NK-92 (cell line): ENCODE results near the gene THRB.

Experiments
- DNase-seq: peaks from one replicate; lab custom pipeline; 2025; ENCODE audit not compliant: unreplicated experiment; lab: John Stamatoyannopoulos, UW

The THRB gene

DNA sequence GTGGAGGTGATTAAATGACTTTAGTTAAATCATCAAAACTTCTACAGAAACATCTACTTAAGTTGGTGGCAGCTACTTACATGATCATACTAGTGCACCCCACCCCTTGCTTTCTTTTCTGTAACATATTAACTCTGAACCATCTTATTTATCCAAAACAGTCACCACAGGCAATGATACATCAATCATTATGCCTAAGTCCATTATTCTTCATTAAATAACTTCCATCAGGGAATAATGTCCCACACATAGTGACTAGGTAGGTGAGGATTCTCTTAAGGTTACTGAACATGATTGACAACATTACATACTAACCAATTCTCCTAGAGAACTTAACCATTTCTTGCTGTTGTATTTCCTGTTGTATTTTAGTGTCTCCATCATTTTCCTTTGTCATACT lies 339.4 kb downstream of the THRB start:
- no peak for DNase-seq

DNA sequence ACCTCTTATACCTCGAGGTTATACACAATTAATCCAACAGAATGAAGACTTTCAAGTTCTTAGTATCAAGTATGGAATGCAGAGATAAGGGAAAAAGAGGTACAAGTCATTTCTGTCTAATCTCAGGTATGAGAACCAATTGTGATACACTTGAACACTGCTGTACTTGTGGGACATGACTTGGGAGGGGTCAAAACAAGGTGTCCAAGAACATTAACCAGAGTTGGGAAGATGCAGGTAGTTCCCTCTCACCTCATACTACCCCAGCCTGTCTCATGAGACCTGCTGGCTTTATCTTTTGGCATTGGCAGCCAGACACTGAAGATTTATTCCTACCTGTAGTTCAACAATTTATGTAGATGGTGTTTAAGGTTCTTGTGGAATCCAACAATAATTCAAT lies 339.9 kb downstream of the THRB start:
- no peak for DNase-seq

DNA sequence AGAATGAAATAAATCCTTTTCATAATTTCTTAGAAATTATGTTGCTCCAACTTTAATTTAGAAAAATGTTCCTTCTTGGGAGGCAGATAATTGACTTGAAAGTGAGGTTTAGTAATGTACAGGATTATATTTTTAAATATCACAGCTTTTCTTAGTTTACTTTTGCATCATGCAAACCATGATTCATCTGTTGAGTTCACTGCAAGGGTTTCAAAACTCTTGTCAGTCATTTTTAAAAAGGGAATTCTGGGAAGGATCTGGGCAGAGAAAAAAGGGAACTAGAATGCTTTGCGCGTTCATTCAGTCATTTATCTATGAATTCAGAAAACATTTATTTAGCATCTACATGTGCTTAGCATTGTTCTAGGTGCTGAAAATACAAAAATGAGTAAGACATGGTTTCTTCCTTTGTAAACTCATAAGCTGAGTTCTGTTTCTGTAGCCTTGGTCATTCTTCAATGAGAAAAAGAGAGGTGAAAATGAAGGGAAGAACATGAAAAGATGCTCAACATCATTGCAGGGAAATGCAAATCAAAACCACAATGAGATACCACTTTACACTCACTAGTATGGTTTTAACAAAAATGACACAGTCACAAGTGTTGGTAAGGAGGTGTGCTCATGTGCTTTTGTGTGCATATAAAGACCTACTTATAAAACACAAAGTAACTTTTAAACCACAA lies 340.5 kb downstream of the THRB start:
- no peak for DNase-seq

DNA sequence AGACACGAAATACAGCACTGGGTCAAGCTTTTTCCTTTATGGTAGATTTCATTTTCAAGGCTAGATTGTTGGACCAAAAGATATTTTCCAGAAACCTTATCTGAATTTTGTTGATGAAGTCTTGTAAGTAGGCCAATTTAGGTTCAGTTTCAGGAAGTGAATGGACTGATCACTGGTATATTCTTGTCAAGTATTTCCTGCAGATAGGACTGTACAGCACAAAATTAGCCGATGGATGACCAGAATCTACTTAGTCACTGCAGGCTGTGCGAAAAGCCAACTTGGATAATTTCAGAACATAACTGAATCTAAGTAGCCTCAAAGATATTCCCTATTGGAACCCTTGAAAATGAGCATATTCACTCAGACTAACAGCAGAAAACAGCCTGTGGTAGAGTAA lies 343.1 kb downstream of the THRB start:
- no peak for DNase-seq

DNA sequence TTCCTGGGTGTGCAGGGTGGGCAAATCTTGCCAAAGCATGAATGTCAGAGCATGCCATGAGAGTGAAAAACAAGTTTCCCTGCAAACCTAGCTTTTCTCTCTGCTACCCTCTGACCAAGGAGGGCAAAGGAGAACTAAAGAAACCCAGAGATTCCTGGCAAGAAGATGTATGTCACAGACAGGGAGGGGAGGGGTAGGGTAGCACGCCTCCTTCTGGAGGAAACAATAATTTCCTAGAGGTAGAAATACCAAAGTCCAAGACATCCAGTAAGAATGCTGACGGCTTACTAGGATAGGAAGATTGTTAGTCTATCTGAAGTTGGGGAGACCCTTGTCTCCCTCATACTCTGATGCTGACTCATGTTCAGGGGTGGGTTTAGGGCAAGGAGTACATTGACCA lies 345.6 kb downstream of the THRB start:
- DNase-seq = no peak

DNA sequence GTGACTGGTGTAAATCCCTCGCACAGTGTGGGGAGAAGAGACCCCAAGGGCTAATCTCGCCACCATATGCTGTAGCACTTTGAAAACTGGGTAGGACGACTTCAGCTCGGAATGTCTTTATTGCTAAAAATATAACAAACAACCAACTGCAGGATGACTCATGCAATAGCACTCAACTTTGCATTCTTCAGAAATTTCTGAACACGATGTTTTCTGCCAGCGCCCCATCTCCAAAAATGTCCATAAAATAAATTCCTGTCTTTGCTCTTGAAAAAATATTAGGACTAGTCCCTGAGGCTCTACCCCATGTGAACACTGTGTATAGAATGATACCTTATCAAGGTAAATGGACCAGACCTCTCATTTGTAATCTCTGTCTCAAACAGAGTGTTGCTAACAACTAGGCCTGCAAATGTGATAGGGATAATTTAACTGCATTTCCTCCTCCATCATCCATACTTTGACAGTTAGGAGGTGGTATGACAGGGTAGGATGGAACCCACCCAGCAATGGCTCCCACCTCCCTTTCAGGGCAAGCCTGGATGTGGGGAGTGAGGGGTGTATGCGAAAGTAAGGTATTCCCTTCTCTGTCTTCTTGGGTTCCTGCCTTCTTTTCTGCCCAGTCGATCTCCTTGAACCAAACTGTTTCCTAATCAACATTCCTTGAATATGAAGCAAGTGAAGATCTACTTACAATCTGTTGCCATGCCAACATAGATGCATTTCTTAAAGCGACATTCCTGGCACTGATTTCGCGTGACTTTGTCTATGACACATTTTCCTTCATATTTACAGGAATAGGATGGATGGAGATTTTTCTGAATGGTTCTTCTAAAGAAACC lies 348.4 kb downstream of the THRB start:
- DNase-seq = no peak

DNA sequence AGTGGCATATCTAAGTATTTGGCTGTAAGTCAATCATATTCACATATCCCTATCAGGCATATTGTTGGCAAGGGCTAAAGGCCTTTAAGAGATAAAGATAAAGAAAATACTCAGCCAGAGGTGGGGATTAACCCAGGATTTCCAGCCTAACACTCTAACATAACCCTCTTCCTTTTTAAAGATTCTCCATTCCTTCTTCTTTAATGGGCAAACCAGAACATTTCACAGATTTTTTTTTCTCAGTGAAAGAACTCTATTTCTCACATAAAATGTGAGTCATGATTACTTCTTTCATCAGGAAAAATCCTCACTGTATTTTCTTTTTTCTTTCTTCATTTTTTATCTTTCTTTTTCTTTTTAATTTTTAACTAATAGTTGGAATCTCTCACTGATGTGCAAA lies 349.2 kb downstream of the THRB start:
- DNase-seq = no peak

DNA sequence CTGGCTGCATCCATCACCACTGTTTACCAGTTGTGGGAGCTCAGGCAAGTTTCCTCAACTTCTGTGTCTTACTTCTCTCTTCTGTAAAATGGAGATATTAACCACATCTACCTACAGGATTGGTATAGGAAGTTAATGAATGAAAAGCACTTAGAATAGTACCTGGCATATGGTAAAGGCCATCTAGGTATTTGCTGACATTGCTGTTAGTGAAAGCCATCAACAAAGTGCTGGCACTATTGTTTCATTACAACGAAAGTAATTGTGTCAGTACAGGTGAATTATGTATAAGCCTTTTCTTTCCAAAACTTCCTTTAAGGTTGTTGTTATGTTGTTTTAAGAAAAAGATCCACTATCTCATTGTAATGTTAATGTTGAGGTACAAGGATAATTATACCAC lies 352.5 kb downstream of the THRB start:
- no peak for DNase-seq

DNA sequence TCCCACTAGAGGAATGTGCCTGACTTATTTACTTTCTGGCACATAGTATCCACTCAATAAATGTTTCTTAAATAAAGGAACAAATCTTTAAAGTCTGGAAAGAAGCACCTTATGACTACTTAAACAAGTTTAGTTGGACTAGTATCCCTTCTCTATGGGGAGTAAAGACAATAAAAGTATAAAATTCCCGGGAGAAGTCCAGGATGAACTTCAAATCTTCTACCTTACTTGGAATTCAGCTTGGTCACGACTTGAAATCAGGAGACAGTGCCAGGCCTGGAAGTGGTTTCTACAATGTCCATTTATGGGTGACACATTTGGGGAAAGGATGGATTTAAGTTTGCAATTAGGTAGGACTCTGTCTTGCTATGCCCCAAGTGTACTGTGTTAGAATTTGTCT lies 353.1 kb downstream of the THRB start:
- no peak for DNase-seq

DNA sequence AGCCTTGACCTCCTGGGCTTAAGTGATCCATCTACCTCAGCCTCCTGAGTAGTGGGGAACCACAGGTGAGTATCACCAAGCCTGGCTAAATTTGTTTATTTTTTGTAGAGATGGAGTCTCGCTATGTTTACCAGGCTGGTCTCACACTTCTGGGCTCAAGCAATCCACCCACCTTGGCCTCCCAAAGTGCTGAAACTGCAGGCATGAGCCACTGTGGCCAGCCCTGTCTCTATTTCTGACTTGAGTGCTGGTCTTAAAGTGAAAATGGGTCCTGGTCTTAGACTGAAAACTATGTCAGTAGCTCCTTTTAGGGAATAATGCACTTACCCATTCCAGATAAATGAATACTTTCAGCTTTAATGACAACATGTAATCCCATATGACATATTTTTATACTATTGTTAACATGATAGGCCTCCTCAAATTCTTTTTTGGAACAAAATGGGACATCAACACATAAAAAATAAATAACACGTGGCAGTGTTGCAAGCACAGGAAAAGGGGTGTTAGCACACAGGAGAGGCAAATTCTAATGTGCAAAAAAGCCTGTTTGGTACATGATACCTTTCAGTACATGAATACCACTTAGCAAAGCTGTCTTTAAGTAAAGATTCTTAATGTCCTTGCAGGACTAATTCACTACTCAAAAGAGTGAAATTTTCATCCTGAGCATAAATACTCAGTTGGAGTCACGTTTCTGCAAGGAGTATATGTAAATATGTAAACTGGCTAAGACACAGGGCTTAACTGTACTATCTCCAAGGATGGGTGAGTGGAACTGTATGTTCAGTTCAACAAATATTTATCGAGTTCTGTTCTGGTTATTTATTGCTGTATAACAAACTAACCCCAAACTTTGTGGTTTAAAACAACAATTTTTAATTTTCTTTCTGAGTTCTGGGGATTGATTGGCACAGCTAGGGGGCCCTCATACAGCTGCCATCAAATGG lies 354.9 kb downstream of the THRB start:
- DNase-seq = no peak

DNA sequence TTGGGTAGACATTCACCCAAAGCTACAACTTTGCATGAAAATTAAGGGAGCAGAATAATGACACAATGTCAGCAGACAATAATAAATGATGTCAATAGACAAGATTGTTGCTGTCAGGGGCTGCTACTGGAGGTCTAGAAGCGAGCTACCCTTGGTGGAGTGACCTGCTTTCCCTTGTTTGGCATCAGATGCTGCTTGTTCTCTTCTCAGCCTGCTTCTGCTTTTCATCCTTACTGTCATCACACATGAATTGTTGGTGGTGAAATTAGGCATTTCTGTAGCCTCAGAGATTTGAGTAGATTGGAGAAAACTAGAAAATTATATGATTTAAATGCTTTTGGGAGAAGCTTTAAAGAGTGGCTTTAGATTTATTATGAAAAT lies 355.8 kb downstream of the THRB start:
- DNase-seq = no peak

DNA sequence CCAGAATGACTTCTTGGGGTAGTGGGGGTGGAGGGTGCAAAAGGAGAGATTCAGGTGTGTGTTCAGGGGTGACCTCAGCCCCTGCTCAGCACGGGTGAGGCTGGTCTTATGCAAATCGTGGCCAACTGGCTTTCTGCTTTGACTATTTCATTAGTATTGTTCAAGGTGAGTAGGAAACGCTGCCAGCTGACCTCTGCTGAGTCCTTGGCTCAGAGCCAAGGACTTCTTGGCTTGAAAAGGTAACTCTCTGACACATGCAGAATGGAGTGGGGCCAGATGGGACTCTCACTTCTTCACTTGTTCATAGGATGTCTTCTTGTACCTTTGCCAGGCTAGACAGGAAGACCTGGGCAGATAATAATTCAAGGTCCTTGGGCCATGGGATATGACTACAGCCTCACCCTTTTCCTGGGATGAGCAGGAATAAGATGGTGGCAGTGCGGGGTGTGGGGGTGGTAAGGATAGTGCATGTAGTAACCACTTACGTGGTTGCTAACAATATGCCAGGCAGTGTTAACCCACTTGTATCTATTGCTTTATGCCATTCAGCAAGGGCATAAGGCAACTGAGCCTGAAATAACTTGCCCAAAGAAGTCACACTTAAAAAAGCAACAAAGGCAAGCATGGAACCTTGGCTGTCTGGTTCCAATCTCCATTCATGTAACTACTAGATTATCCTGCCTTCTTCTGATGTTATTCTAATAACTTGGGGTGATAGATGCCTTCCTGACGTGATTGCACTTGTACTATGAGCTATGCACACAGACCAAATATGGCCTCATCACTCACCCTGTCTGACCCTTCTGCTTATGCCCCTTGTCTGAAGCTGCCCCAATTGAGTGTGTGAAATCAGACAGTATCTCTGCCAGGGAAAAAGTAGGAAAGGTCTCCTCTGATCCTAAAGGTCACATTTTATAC lies 356.4 kb downstream of the THRB start:
- DNase-seq = no peak

DNA sequence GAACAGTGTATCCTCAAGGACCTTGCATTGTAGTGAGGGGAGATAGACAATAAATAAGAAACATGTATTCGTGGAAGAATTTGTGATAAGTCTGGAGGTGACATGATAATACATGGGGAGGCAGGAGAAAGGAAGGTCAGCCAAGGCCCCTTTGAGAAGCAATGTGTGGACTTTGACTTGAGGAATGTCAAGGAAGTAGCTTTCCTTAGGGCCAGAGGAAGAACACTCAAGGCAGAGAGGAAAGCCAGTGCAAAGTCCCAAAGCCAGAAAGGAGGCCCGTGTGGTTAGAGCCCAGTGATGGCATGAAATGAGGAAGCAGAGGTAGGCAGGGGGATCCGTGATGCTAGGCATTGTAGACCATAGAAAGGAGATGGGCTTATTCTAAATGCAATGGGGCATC lies 357.3 kb downstream of the THRB start:
- DNase-seq = no peak

DNA sequence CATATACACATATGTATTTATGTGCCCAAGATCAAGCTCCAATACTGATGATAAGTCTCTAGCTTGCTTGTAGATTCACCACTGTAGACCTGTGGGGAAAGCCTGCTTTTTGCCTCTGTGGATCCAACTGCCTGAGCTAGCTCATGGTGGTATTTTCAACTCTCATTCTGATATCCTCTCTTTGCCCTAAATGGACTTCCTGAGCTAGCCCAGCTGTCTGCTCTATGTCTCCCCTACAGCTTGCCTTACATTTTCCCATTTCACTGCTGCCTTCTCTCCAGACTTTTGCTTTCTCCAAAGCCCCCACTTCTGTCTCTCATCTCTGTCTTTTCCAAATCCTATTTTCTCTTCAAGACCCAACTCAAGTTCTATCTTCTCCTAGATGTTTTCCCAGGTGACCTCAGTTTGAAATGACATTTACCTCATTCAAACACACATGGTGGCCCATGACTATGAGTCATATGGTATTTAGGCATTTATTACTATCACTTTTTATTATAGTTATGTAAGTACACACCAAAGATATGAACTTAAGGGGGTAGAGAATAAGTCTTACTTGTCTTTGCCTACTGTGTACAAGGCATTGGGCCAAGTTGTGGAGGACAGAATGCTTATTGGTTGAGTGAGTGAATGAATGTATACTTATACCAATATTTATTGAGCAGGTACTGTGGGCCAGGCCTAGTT lies 357.9 kb downstream of the THRB start:
- DNase-seq = no peak

DNA sequence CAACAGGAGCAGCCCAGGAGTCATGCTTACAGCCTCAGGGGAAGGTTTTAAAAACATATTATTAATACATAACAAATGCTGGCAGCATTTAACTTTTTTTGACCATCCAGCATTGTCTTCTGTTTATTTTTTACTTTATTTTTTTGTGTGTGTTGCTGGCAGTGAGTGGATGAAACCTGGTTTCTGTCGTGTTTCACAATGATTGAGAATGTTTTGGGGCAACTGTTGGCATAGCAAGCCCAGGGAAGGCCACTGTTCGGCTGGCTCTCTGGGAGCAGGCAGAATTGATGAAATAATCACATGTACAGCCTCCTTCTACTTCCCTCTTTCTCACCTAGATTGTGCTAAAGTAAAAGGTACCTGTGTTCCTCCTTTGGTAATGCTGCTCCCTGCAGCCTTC lies 359.4 kb downstream of the THRB start:
- DNase-seq = no peak

DNA sequence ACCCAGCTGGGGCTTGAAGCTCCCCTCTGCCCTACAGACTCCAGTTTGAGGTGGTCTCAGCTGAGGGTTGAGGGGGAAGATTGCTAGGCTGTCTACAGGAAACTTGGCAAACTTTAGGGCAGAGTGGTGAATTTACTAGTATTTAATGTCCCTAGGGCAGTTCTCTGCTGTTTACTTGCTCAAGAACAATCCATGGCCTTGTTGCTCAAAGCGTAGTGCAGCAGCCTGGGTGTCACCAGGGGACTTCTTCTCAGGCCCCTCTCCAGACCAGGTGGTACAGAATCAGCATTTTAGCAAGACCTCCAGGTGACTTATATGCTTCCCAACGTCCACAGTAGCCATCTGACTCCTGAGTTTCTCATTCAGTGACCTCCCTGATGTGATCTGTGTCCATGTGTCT lies 360.7 kb downstream of the THRB start:
- no peak for DNase-seq

DNA sequence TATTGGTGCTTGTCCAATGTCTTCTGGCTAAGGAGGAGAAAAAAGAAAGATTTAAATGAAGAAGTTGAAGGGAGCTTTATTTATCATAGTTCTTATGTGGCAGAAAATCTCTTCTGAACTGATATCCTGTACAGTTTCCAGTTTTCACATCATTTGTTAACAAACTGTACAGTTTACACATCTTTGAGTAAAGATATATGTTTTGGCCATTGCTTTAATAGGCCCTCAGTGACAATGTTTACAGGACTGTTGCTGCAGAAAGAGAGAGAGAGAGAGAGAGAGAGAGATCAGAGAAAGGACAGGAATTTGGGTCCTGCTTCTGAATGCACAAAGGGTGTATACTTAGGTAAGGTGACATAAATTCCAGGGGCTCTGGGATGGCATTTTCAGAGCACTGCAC lies 361.2 kb downstream of the THRB start:
- no peak for DNase-seq

DNA sequence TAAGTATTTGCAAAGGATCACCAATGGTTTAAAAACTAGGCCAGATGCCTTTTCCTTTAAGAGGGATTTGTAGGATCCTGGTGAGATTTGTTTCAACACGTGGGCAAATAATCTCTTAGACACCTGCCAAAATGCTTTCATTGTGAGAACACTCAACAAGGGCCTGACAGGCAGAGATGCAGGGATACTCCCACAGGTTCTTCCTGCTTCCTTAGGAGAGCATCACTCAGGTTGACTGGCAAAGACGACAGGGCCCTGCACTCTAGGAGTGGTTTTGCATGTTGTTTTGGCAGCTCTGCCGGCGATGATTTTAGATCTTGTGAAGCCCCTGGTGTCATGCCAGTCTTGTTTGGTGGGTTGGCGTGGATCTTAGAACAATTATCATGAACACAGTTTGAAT lies 365.1 kb downstream of the THRB start:
- no peak for DNase-seq

DNA sequence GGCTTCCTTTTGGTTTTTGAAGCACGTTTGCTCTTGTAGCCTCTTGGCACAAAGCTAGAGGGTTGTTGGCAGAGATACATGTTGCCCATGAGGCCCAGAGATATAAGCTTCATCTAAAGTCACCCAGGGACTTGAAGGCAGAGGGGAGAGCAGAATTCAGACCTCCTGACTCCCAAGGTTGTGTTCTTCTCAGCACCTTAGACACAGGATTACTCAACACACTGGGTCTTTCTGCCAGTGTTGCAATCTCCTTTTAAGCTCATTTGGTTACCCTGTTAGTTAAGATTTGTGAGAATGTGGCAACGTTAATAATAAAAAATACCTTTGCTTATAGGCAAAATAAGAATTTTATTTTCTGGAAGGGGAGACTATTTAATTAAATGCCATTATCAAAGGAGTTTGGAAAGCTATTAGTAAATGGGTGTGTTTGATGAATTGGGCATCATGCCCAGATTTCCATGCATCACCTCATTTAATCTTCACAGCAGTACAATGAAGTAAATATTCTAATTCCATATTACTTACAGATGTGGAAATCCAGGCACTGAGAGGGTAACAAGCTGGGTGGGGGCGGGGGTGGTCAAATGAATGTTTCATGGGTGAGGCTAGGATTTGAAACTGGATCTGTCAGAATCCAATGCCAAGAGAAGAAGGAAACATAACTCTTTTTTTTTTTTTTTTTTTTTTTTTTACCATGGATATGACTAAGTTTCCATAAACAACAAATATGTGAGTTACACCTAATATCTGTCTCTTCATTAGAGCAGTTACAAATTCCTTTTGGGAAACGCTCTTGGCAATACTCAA lies 366.2 kb downstream of the THRB start:
- DNase-seq = no peak
